Measurements from ENCODE around the gene FBLN5. TPM values are rescaled to one million over a fixed set of nuclear protein-coding genes. Genes with fewer than 3 reads are reported as not detected.

Gene FBLN5
- total and polyA plus RNA-seq, 9 of the 15 experiments (the other 6 are each of a cell fraction or from before 2014, with no cell fraction given) = 0.11 to 0.22 TPM; not detected in 7

DNA sequence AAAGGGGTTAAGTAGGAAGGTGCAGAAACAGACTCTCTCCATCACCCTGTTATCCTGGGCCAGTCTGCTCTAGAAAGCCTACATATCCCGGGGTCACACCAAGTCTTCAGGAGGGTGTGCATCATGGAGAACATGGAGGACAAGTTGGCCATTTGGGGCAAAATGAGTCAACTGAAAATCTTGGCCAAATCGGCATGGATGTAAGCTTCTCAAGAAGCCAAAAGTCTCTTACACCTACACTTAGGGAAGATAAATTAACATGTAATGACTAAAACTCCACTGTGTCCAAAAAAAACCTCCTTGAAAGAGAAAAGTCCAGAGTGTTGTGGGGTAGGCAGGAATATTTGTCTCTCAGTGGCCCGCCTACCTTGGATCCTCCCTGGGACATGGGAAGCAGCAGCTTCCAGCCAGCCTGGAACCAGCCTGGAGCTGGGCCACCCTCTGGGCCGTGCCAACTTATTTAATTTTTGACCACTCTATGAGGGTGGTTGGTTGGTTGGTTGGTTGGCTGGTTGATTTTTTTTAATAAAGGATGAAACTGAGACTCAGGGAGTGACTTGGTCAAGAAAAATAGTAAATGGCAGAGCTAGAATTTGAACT, 62.3 kb downstream of the FBLN5 start (continued):
- TF ChIP-seq, protein P1, sequence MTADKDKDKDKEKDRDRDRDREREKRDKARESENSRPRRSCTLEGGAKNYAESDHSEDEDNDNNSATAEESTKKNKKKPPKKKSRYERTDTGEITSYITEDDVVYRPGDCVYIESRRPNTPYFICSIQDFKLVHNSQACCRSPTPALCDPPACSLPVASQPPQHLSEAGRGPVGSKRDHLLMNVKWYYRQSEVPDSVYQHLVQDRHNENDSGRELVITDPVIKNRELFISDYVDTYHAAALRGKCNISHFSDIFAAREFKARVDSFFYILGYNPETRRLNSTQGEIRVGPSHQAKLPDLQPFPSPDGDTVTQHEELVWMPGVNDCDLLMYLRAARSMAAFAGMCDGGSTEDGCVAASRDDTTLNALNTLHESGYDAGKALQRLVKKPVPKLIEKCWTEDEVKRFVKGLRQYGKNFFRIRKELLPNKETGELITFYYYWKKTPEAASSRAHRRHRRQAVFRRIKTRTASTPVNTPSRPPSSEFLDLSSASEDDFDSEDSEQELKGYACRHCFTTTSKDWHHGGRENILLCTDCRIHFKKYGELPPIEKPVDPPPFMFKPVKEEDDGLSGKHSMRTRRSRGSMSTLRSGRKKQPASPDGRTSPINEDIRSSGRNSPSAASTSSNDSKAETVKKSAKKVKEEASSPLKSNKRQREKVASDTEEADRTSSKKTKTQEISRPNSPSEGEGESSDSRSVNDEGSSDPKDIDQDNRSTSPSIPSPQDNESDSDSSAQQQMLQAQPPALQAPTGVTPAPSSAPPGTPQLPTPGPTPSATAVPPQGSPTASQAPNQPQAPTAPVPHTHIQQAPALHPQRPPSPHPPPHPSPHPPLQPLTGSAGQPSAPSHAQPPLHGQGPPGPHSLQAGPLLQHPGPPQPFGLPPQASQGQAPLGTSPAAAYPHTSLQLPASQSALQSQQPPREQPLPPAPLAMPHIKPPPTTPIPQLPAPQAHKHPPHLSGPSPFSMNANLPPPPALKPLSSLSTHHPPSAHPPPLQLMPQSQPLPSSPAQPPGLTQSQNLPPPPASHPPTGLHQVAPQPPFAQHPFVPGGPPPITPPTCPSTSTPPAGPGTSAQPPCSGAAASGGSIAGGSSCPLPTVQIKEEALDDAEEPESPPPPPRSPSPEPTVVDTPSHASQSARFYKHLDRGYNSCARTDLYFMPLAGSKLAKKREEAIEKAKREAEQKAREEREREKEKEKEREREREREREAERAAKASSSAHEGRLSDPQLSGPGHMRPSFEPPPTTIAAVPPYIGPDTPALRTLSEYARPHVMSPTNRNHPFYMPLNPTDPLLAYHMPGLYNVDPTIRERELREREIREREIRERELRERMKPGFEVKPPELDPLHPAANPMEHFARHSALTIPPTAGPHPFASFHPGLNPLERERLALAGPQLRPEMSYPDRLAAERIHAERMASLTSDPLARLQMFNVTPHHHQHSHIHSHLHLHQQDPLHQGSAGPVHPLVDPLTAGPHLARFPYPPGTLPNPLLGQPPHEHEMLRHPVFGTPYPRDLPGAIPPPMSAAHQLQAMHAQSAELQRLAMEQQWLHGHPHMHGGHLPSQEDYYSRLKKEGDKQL (CRISPR knock-in tag; IDR thresholded peaks at IDR 0.05; ENCODE audit: borderline replicate concordance) = no peak
- TF ChIP-seq EHMT2 (IDR thresholded peaks at IDR 0.05) = no peak
- TF ChIP-seq, protein P2, sequence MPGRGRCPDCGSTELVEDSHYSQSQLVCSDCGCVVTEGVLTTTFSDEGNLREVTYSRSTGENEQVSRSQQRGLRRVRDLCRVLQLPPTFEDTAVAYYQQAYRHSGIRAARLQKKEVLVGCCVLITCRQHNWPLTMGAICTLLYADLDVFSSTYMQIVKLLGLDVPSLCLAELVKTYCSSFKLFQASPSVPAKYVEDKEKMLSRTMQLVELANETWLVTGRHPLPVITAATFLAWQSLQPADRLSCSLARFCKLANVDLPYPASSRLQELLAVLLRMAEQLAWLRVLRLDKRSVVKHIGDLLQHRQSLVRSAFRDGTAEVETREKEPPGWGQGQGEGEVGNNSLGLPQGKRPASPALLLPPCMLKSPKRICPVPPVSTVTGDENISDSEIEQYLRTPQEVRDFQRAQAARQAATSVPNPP (IDR thresholded peaks at IDR 0.05; ENCODE audit: borderline replicate concordance, insufficient read depth, insufficient read length) = no peak

Measured in K562 (cell line).